Glutamatergic neuron (in vitro differentiated cells): ENCODE data around the gene GRIK3. TPM values are rescaled to one million over a fixed set of nuclear protein-coding genes. Genes with fewer than 3 reads are reported as not detected.
A peak's percentile ranks its signal among the peaks of the same experiment; 100 is the strongest.

Source experiments
- DNase-seq: peaks from one replicate; pipeline ENCODE4 v3.0.0; 2022
- H3K27ac Mint-ChIP-seq: one replicate; pipeline ENCODE4 v1.8.0; 2020; ENCODE audit warnings: mild to moderate bottlenecking, mixed read lengths, inconsistent platforms; ENCODE audit not compliant: unreplicated experiment
- H3K27me3 Mint-ChIP-seq: one replicate; pipeline ENCODE4 v1.8.0; 2020; ENCODE audit warnings: mild to moderate bottlenecking, moderate library complexity, mixed read lengths, inconsistent platforms; ENCODE audit not compliant: unreplicated experiment
- H3K36me3 Mint-ChIP-seq: one replicate; pipeline ENCODE4 v1.8.0; 2020; ENCODE audit warnings: mild to moderate bottlenecking, mixed read lengths, inconsistent platforms; ENCODE audit not compliant: unreplicated experiment
- H3K4me1 Mint-ChIP-seq: one replicate; pipeline ENCODE4 v1.8.0; 2020; ENCODE audit warnings: mild to moderate bottlenecking, low read depth, mixed read lengths, inconsistent platforms; ENCODE audit not compliant: unreplicated experiment
- H3K4me3 Mint-ChIP-seq: one replicate; pipeline ENCODE4 v1.8.0; 2020; ENCODE audit warnings: mild to moderate bottlenecking, mixed read lengths, inconsistent platforms; ENCODE audit not compliant: unreplicated experiment
- H3K9me3 Mint-ChIP-seq: one replicate; pipeline ENCODE4 v1.8.0; 2020; ENCODE audit warnings: mild to moderate bottlenecking, moderate library complexity, mixed read lengths, inconsistent platforms; ENCODE audit not compliant: unreplicated experiment
- CTCF ChIP-seq: fragments of 200-600 bp; sonication (generic); IDR thresholded peaks from one replicate; pipeline ENCODE4 v1.5.0; 2021; ENCODE audit not compliant: partially characterized antibody, unreplicated experiment
- total RNA-seq: library from RNA; stranded (reverse); fragmentation: NEBNext Ultra II Directional; extraction: Animal tissue kit (Norgen Biotek cat#: 25700); gene quantifications from one replicate; pipeline ENCODE4 v1.2.1, GENCODE V29; 2021; ENCODE audit not compliant: unreplicated experiment

Gene GRIK3
- total RNA-seq, 1 donor from 2014 or later: 60.1 TPM

- H3K4me3 Mint-ChIP-seq: no peak overlapping the region
- H3K9me3 Mint-ChIP-seq: peaks cover 15% of the 10 kb centered on the region
- peaks cover 35% of the 10 kb centered on the region for H3K4me1 Mint-ChIP-seq
- no peak overlapping the region for H3K27ac Mint-ChIP-seq
- no peak for DNase-seq
- TF ChIP-seq CTCF: no peak
- H3K36me3 Mint-ChIP-seq: peaks cover 4% of the 10 kb centered on the region
- H3K27me3 Mint-ChIP-seq: peaks cover 23% of the 10 kb centered on the region
These were observed 175.3 kb downstream of the GRIK3 start for GRCh38 chr1:36858981-36859380.

GRCh38 chr1:36858553-36858952 is 175.8 kb downstream of the GRIK3 start:
- H3K4me1 Mint-ChIP-seq: peaks cover 38% of the 10 kb centered on the region
- H3K9me3 Mint-ChIP-seq: peaks cover 15% of the 10 kb centered on the region
- H3K36me3 Mint-ChIP-seq: peaks cover 4% of the 10 kb centered on the region
- no peak for DNase-seq
- TF ChIP-seq CTCF: no peak
- peaks cover 23% of the 10 kb centered on the region for H3K27me3 Mint-ChIP-seq
- H3K4me3 Mint-ChIP-seq: no peak overlapping the region
- H3K27ac Mint-ChIP-seq: peak overlapping the region; percentile 93

GRCh38 chr1:36857754-36858153 is 176.6 kb downstream of the GRIK3 start:
- Mint-ChIP-seq H3K4me3 (peak overlapping the region; percentile 72), H3K36me3 (peaks cover 4% of the 10 kb centered on the region), H3K27me3 (peaks cover 23% of the 10 kb centered on the region), H3K27ac (peak overlapping the region; percentile 93), H3K9me3 (peaks cover 15% of the 10 kb centered on the region), H3K4me1 (peaks cover 43% of the 10 kb centered on the region)
- DNase-seq: peak; percentile 80
- TF ChIP-seq CTCF: no peak

- H3K4me3 Mint-ChIP-seq: peak overlapping the region; percentile 9
- H3K9me3 Mint-ChIP-seq: peaks cover 21% of the 10 kb centered on the region
- H3K27ac Mint-ChIP-seq: peak overlapping the region; percentile 45
- H3K27me3 Mint-ChIP-seq: peaks cover 22% of the 10 kb centered on the region
- DNase-seq: no peak
- no peak for TF ChIP-seq CTCF
- H3K36me3 Mint-ChIP-seq: no peaks in the 10 kb centered on the region
- H3K4me1 Mint-ChIP-seq: peaks cover 50% of the 10 kb centered on the region
These were observed 178.4 kb downstream of the GRIK3 start for GRCh38 chr1:36855699-36856494.

GRCh38 chr1:36853638-36854037 is 180.7 kb downstream of the GRIK3 start:
- H3K36me3 Mint-ChIP-seq: no peaks in the 10 kb centered on the region
- peak overlapping the region; percentile 12 for H3K4me3 Mint-ChIP-seq
- peaks cover 17% of the 10 kb centered on the region for H3K27me3 Mint-ChIP-seq
- H3K4me1 Mint-ChIP-seq: peaks cover 61% of the 10 kb centered on the region
- TF ChIP-seq CTCF: no peak
- DNase-seq: no peak
- no peak overlapping the region for H3K27ac Mint-ChIP-seq
- peaks cover 22% of the 10 kb centered on the region for H3K9me3 Mint-ChIP-seq
